Ectodermal cell (in vitro differentiated cells): ENCODE results near the gene LSR.

Source experiments
- H3K27ac ChIP-seq: 2 replicates; pipeline ENCODE4 v1.7.0; 2013; ENCODE audit warnings: mild to moderate bottlenecking, low read depth, low read length; ENCODE audit not compliant: insufficient read depth, poor library complexity, severe bottlenecking
- H3K27me3 ChIP-seq: 2 replicates; pipeline ENCODE4 v1.7.0; 2013; ENCODE audit warnings: mild to moderate bottlenecking, low read length; ENCODE audit not compliant: insufficient read depth, control insufficient read depth, poor library complexity, severe bottlenecking
- H3K36me3 ChIP-seq: one replicate; pipeline ENCODE4 v1.7.0; 2013; ENCODE audit warnings: low read length; ENCODE audit not compliant: control insufficient read depth, insufficient read depth
- H3K4me1 ChIP-seq: one replicate; pipeline ENCODE4 v1.7.0; 2013; ENCODE audit warnings: low read length; ENCODE audit not compliant: control insufficient read depth, insufficient read depth
- H3K4me3 ChIP-seq: 2 replicates; pipeline ENCODE4 v1.7.0; 2013; ENCODE audit warnings: low read depth, low read length, control low read depth; ENCODE audit not compliant: insufficient read depth
- H3K9me3 ChIP-seq: 2 replicates; pipeline ENCODE4 v1.7.0; 2013; ENCODE audit warnings: mild to moderate bottlenecking, low read length, moderate library complexity; ENCODE audit not compliant: control insufficient read depth
- WGBS, 2 experiments: methylation state at CpG; one replicate each; pipeline ENCODE4 v1.1.7; 2013; ENCODE audit warnings: missing lambda C conversion rate in 2 of 2; 5-methylcytosine and 5-hydroxymethylcytosine counted together

The LSR gene

GRCh38 chr19:35261356-35262100, 12.7 kb downstream of the LSR start:
- peaks cover 23% of the 10 kb centered on the region for H3K36me3 ChIP-seq
- no peaks in the 10 kb centered on the region for H3K27me3 ChIP-seq
- H3K4me1 ChIP-seq: peaks cover 20% of the 10 kb centered on the region
- WGBS, 2 experiments: 90 to 91% methylated on average over 12 of the region's 12 CpGs
- no peak overlapping the region for H3K4me3 ChIP-seq
- no peak overlapping the region for H3K27ac ChIP-seq
- H3K9me3 ChIP-seq: no peaks in the 10 kb centered on the region

- no peaks in the 10 kb centered on the region for H3K27me3 ChIP-seq
- no peaks in the 10 kb centered on the region for H3K9me3 ChIP-seq
- H3K4me3 ChIP-seq: no peak overlapping the region
- H3K27ac ChIP-seq: no peak overlapping the region
- peaks cover 23% of the 10 kb centered on the region for H3K36me3 ChIP-seq
- whole genome bisulfite sequencing, 2 experiments: 84 to 87% methylated on average over 17 of the region's 17 CpGs
- H3K4me1 ChIP-seq: peaks cover 25% of the 10 kb centered on the region
Measured at GRCh38 chr19:35262101-35262761, 13.4 kb downstream of the LSR start.

- H3K36me3 ChIP-seq: peaks cover 23% of the 10 kb centered on the region
Measured at GRCh38 chr19:35264268-35265125, 15.7 kb downstream of the LSR start.

GRCh38 chr19:35265126-35265899, 16.5 kb downstream of the LSR start:
- no peak overlapping the region for H3K27ac ChIP-seq
- H3K4me1 ChIP-seq: peaks cover 26% of the 10 kb centered on the region
- H3K36me3 ChIP-seq: peaks cover 21% of the 10 kb centered on the region
- no peaks in the 10 kb centered on the region for H3K9me3 ChIP-seq
- WGBS, 2 experiments: 90 to 93% methylated on average over 6 of the region's 6 CpGs
- H3K27me3 ChIP-seq: no peaks in the 10 kb centered on the region
- H3K4me3 ChIP-seq: no peak overlapping the region

More at GRCh38 chr19:35264268-35265125, 15.7 kb downstream of the LSR start:
- H3K27ac ChIP-seq: no peak overlapping the region
- H3K9me3 ChIP-seq: no peaks in the 10 kb centered on the region
- H3K27me3 ChIP-seq: no peaks in the 10 kb centered on the region
- peaks cover 19% of the 10 kb centered on the region for H3K4me1 ChIP-seq
- 92 to 95% methylated on average over 7 of the region's 7 CpGs for WGBS, 2 experiments
- H3K4me3 ChIP-seq: no peak overlapping the region

- H3K4me1 ChIP-seq: peaks cover 27% of the 10 kb centered on the region
- no peak overlapping the region for H3K4me3 ChIP-seq
- peaks cover 23% of the 10 kb centered on the region for H3K36me3 ChIP-seq
- no peak overlapping the region for H3K27ac ChIP-seq
- 95% methylated on average over 10 of the region's 10 CpGs for WGBS, 2 experiments
- H3K9me3 ChIP-seq: no peaks in the 10 kb centered on the region
- no peaks in the 10 kb centered on the region for H3K27me3 ChIP-seq
Measured at GRCh38 chr19:35265900-35266519, 17.2 kb downstream of the LSR start.

- Histone ChIP-seq H3K27ac (no peak overlapping the region), H3K4me3 (peak overlapping the region; percentile 45)
- WGBS, 2 experiments: 81 to 85% methylated on average over 39 of the region's 39 CpGs
Measured at GRCh38 chr19:35266520-35267352, 17.9 kb downstream of the LSR start.

GRCh38 chr19:35267353-35267817, 18.6 kb downstream of the LSR start:
- 34% methylated on average over 40 of the region's 40 CpGs for WGBS, 2 experiments
- H3K4me1 ChIP-seq: peaks cover 20% of the 10 kb centered on the region
- no peaks in the 10 kb centered on the region for H3K9me3 ChIP-seq
- H3K27ac ChIP-seq: peak overlapping the region; percentile 30
- H3K36me3 ChIP-seq: peaks cover 29% of the 10 kb centered on the region
- peak overlapping the region; percentile 45 for H3K4me3 ChIP-seq
- no peaks in the 10 kb centered on the region for H3K27me3 ChIP-seq

More at GRCh38 chr19:35266520-35267352, 17.9 kb downstream of the LSR start:
- Histone ChIP-seq H3K4me1 (peaks cover 26% of the 10 kb centered on the region), H3K27me3 (no peaks in the 10 kb centered on the region), H3K36me3 (peaks cover 30% of the 10 kb centered on the region), H3K9me3 (no peaks in the 10 kb centered on the region)

GRCh38 chr19:35267818-35268535, 19.2 kb downstream of the LSR start:
- no peaks in the 10 kb centered on the region for H3K27me3 ChIP-seq
- H3K36me3 ChIP-seq: peaks cover 25% of the 10 kb centered on the region
- no peaks in the 10 kb centered on the region for H3K9me3 ChIP-seq
- H3K4me3 ChIP-seq: peak overlapping the region; percentile 45
- peaks cover 20% of the 10 kb centered on the region for H3K4me1 ChIP-seq
- peak overlapping the region; percentile 30 for H3K27ac ChIP-seq
- 0% methylated on average over 99 to 100 of the region's 100 CpGs for WGBS, 2 experiments
